GM19467 (cell line): ENCODE results near the gene BOLA2.
"Not testable (repeated sequence)": the region's sequence is repeated elsewhere in the genome, so short reads cannot be mapped to it uniquely, and the experiment has no call there.

Experiments used
- ATAC-seq: cut with Tn5 transposase; IDR thresholded peaks from one replicate; pipeline ENCODE4 v1.9.1; 2021; ENCODE audit warnings: mild to moderate bottlenecking, moderate library complexity; ENCODE audit not compliant: unreplicated experiment

Gene BOLA2

DNA sequence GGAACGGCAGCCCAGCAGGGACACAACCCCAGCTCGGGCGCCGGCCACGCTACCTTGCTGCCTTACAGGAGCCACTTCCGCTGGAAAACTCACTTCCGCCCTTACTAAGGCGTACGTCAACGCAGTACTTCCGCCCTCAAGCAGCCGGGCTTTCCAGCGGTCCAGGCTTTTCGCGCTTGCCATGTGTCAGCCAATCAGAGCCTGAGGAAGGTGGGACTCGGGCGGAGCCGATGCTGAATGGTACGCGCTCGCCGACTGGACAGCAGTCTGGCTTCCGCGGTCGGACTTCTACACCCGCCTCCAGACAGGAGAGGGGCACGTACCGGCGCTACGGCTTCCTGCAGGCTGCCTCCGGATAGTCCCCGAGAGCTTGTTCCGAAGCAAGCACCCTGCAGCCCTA lies at the start of gene BOLA2, which contains the start of gene SLX1B:
BOLA2 (minus strand) TSS at position 83 of the 400 bp plus-strand sequence. CDS start 98 bp downstream, outside the sequence.
SLX1B (plus strand) TSS at position 265 of the 400 bp plus-strand sequence.
- peak; percentile 81 for ATAC-seq

GRCh38 chr16:29482276-29482675 lies 28.1 kb upstream of the BOLA2 start:
- ATAC-seq = not testable (repeated sequence)

- not testable (repeated sequence) for ATAC-seq
These were observed 17.9 kb upstream of the BOLA2 start for GRCh38 chr16:29472065-29472464.

DNA sequence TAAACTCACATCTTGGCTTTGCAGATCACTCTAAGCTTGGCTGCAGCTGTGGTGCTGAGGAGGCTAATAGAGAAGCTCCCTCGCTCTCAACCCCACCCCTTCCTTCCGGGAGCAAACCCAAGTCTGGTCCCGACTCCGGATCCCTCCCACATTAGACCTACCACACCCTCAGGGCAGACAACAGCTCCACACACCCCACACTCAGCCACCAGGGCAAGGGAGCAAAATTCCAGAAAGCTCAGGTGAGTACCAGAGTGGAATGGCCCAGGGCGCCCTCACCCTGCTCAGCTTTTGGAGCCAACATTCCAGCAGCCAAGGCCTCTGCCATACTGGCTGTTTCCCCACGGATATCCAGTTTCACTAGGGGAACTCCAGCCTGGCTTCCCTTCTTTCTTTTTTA lies 15.5 kb upstream of the BOLA2 start:
- not testable (repeated sequence) for ATAC-seq

GRCh38 chr16:29467654-29468366 lies 13.7 kb upstream of the BOLA2 start:
- ATAC-seq = not testable (repeated sequence)

DNA sequence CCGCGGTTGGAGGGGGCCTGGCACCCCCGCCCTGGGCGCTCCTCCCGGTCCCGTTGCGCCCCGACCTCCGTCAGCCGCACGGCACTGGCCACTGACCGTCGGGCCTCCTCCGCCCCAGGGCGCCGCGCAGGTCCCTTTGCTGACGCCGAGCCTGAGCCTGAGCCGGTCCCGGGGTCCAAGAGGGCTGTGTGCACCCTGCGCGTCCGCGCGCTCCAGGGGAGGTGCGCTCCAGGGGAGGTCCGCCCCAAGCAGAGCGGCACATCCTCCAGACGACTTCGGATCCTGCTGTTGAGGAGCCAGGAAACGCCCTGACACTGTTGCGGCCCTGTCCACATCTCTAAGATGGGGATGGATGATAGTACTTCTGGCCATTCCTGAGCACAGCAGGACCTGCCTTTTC lies 12.8 kb upstream of the BOLA2 start:
- not testable (repeated sequence) for ATAC-seq

- not testable (repeated sequence) for ATAC-seq
These were observed 12.1 kb upstream of the BOLA2 start for GRCh38 chr16:29465985-29466824.

- ATAC-seq = not testable (repeated sequence)
These were observed 6.5 kb upstream of the BOLA2 start for GRCh38 chr16:29460647-29461030.

GRCh38 chr16:29459706-29460646 lies 5.8 kb upstream of the BOLA2 start, which contains the start of gene SULT1A4:
Gene SULT1A4, plus strand, starts transcription at chr16:29459913. Its CDS starts 1,473 bp downstream, at chr16:29461386.
- not testable (repeated sequence) for ATAC-seq

DNA sequence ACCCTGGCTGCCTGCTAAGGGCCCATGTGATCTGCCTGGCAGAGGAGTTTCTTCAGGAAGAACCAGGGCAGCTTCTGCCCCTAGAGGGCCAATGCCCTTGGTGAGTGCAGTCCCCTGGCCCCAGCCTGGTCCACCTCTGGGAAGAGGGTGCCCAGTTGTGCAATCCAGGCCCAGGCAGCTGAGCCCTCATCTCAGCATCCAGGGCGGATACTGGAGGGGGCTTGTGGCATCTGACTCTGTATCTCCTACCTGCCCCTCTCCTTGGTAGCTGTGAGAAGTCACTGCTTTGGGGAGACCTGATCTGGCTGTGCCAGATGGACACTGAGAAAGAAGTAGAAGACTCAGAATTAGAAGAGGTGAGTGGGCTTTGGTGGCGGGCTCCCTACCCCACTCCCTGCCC lies 3.5 kb upstream of the BOLA2 start:
- not testable (repeated sequence) for ATAC-seq

GRCh38 chr16:29454828-29455227 lies 677 bp upstream of the BOLA2 start:
- peak; percentile 41 for ATAC-seq

DNA sequence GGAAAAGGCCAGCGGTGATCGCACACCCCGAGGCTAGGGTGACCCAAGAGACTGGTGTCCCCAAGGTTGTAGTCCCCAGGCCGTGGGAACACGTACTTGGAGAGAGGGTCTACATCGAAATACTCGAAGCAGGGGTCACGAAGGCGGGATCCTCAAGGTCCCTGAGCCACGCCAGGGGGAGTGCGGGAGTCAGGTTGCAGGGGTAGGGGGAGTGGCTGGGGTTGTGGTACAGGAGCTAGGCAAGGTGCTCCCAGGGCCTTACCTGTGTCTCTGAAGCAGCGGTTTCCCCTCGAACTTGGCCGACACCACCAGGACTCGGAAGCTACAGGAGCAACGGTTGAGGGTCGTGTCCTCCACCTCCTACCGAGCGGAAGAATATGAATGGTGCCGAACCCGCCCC lies 397 bp downstream of the BOLA2 start:
- peak; percentile 13 for ATAC-seq

DNA sequence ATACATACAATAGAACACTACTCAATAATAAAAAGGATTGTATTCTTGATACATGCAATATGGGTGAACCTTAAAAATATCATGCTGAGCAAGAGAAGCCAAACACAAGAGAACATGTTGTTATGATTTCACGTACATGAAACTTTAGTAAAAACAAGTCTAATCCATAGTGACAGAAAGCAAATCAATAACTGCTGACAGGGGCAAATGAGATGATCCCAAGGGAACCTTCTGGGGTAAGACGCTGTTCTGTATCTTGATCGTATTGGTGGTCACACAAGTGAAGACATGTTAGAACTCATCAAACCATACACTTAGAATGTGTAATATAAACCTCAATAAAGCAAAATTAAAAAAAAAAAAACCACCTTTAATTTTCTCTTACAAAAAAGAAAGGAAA lies 28.8 kb downstream of the BOLA2 start:
- ATAC-seq = not testable (repeated sequence)

DNA sequence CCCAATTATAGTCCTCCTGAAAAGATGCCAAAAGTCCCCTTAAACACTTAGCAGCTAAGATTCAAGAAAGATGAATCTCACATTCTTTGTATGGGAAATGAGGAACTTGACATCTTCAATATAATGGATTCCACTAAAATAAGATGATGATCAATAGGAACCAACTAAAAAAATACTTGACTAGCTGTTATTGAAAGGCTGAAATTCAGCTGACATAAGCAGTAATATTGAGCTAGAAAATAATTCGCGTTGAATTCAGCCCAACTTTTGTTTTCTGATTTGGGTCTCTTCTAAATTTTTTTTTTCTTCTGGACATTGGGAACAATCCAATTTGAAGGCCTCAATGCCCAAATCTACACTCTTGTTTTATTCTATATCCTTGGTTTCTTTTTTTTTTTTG lies 30.6 kb downstream of the BOLA2 start:
- not testable (repeated sequence) for ATAC-seq

- ATAC-seq = not testable (repeated sequence)
These were observed 48.9 kb downstream of the BOLA2 start for GRCh38 chr16:29405249-29405648.
